Heart left ventricle (tissue), 16 donors: ENCODE measurements around the gene RTL9. TPM values are rescaled to one million over a fixed set of nuclear protein-coding genes. Genes with fewer than 3 reads are reported as not detected.
A peak's percentile ranks its signal among the peaks of the same experiment; 100 is the strongest.

Experiments
- ATAC-seq, 4 donors: fragments of 200-7000 bp; cut with Tn5 transposase; one replicate each; pipeline ENCODE4 v1.9.1; 2020 to 2022; ENCODE audit warnings: moderate library complexity in 4 of 4, mild to moderate bottlenecking in 3 of 4, moderate number of reproducible peaks in 1 of 4
- DNase-seq, 5 donors: peaks; one replicate each; pipeline ENCODE4 v3.0.0-alpha.2; 2020
- H3K27ac ChIP-seq, 12 donors: fragments of 200-600 bp; sonication (generic) in 4 of 12; one replicate each; pipeline versions ENCODE4 v1.5.0 to v1.8.0; 2016 to 2022; ENCODE audit warnings: mild to moderate bottlenecking in 2 of 12
- H3K27me3 ChIP-seq, 9 donors: fragments of 200-600 bp; sonication (generic) in 2 of 9; one replicate each; pipeline versions ENCODE4 v1.5.1 to v1.8.0; 2016 to 2022; ENCODE audit warnings: mild to moderate bottlenecking in 3 of 9
- H3K36me3 ChIP-seq, 9 donors: fragments of 200-600 bp; sonication (generic) in 2 of 9; one replicate each; pipeline versions ENCODE4 v1.5.0 to v1.8.0; 2018 to 2022; ENCODE audit warnings: mild to moderate bottlenecking in 2 of 9
- H3K4me1 ChIP-seq, 12 donors: fragments of 200-600 bp; sonication (generic) in 4 of 12; one replicate each; pipeline versions ENCODE4 v1.5.0 to v1.8.0; 2016 to 2022; ENCODE audit warnings: mild to moderate bottlenecking in 3 of 12
- H3K4me3 ChIP-seq, 12 donors: fragments of 200-600 bp; sonication (generic) in 4 of 12; one replicate each; pipeline versions ENCODE4 v1.5.0 to v1.8.0; 2017 to 2022; ENCODE audit warnings: mild to moderate bottlenecking in 9 of 12, moderate library complexity in 4 of 12
- H3K9me3 ChIP-seq, 12 donors: fragments of 200-600 bp; sonication (generic) in 4 of 12; one replicate each; pipeline versions ENCODE4 v1.5.0 to v1.8.0; 2016 to 2022; ENCODE audit warnings: mild to moderate bottlenecking in 1 of 12
- POLR2A ChIP-seq, 2 donors: fragments of 450-650 bp; IDR thresholded peaks; one replicate each; pipeline ENCODE4 v1.6.1; 2017; ENCODE audit warnings: antibody characterized with exemption in 2 of 2, mild to moderate bottlenecking in 2 of 2, moderate library complexity in 2 of 2
- WGBS, 4 donors: extraction: QIAGEN DNeasy Blood & Tissue Kit in 2 of 4; methylation state at CpG; one replicate each; pipeline versions ENCODE4 v1.1.5 to v1.1.7; 2013 to 2018; 5-methylcytosine and 5-hydroxymethylcytosine counted together
- intact Hi-C, 10 donors: fragments of 100-400 bp; cut with DNase I; formaldehyde crosslinking; loops; one replicate each; pipeline versions ENCODE4 v1.11.1 to v1.14.2; 2022
- polyA plus RNA-seq, 2 donors: library from polyadenylated mRNA; stranded (reverse); fragments of 200-250 nt; gene quantifications; one replicate each; pipeline ENCODE4 v1.2.3, GENCODE V29; 2013
- total RNA-seq, 9 donors: library from RNA; depleted of rRNA in 2 of 9; stranded (reverse); fragments of >200 nt in 2 of 9; fragmentation: NEBNext Ultra II Directional in 3 of 9; extraction: Animal tissue kit (Norgen Biotek cat#: 25700) in 3 of 9; gene quantifications; one replicate each; pipeline versions ENCODE4 v1.1.0 to v1.2.4, GENCODE V29; 2016 to 2023
- TF ChIP-seq, protein P1 (sequence below), 12 donors: fragments of 200-600 bp; sonication (generic) in 4 of 12; IDR thresholded peaks; one replicate each; pipeline versions ENCODE4 v1.5.0 to v1.8.0; 2018 to 2022; ENCODE audit warnings: antibody characterized with exemption in 12 of 12, mild to moderate bottlenecking in 5 of 12
- donor health status: ischemic (EF 13 %, LVEDD 7.1; RV severe dilation, severe dysfunction).
- donor health status: healthy with polysubstance abuse.
- donor health status: DM: no; HTN: yes; CAD: no.
- donor health status: DM: no; HTN: no; CAD: no.
- donor health status: ischemic (EF 25% LVEDD 6.9; RV normal size, moderate dysfunction).
- donor health status: ischemic (EF 25% LVEDD 5.7; RV mildly dilated, moderate dysfunction).
- donor health status: healthy.
- donor health status: DM: yes; HTN: yes; CAD: no.
- donor health status: ischemic (EF 35%, LVEDD 5.7; RV mildly dilated, moderate dysfunction).
- donor health status: nonischemic (EF 11% LVEDD 7.7; RV severe dilation, severe dysfunction).
- donor health status: DM: yes; HTN: yes; CAD: no.
- donor health status: PGD.
- donor health status: ischemic (EF 29% LVEDD 5.4; RV normal size, mild dysfunction).
- donor health status: nonischemic (EF 23%, LVEDD 6.1; RV moderate dilation, normal function).

Gene RTL9
- total and polyA plus RNA-seq, 11 donors = 0.15 to 2.0 (median 0.65) TPM

GRCh38 chrX:110338935-110339334, 19.7 kb upstream of the RTL9 start:
- ATAC-seq (no peak), DNase-seq (no peak)
- Histone ChIP-seq H3K27me3 (peaks cover 0 to 4% (median 0%) of the 10 kb centered on the region in 9 donors), H3K4me1 (peaks cover 0 to 5% (median 0%) of the 10 kb centered on the region in 12 donors), H3K9me3 (peaks cover 0 to 1% (median 0%) of the 10 kb centered on the region in 12 donors), H3K4me3 (no peak overlapping the region), H3K27ac (no peak overlapping the region), H3K36me3 (no peaks in the 10 kb centered on the region)
- intact Hi-C loops = loop anchor here in 1 of 10 donors (10.0 kb wide), 1 partner anchor 164 kb away; no protein-coding TSS in a partner anchor
- TF ChIP-seq, protein P1, sequence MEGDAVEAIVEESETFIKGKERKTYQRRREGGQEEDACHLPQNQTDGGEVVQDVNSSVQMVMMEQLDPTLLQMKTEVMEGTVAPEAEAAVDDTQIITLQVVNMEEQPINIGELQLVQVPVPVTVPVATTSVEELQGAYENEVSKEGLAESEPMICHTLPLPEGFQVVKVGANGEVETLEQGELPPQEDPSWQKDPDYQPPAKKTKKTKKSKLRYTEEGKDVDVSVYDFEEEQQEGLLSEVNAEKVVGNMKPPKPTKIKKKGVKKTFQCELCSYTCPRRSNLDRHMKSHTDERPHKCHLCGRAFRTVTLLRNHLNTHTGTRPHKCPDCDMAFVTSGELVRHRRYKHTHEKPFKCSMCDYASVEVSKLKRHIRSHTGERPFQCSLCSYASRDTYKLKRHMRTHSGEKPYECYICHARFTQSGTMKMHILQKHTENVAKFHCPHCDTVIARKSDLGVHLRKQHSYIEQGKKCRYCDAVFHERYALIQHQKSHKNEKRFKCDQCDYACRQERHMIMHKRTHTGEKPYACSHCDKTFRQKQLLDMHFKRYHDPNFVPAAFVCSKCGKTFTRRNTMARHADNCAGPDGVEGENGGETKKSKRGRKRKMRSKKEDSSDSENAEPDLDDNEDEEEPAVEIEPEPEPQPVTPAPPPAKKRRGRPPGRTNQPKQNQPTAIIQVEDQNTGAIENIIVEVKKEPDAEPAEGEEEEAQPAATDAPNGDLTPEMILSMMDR (IDR thresholded peaks at IDR 0.05) = no peak
- 56 to 75% (median 73%) methylated on average over 4 of the region's 4 CpGs for WGBS, 4 donors

DNA sequence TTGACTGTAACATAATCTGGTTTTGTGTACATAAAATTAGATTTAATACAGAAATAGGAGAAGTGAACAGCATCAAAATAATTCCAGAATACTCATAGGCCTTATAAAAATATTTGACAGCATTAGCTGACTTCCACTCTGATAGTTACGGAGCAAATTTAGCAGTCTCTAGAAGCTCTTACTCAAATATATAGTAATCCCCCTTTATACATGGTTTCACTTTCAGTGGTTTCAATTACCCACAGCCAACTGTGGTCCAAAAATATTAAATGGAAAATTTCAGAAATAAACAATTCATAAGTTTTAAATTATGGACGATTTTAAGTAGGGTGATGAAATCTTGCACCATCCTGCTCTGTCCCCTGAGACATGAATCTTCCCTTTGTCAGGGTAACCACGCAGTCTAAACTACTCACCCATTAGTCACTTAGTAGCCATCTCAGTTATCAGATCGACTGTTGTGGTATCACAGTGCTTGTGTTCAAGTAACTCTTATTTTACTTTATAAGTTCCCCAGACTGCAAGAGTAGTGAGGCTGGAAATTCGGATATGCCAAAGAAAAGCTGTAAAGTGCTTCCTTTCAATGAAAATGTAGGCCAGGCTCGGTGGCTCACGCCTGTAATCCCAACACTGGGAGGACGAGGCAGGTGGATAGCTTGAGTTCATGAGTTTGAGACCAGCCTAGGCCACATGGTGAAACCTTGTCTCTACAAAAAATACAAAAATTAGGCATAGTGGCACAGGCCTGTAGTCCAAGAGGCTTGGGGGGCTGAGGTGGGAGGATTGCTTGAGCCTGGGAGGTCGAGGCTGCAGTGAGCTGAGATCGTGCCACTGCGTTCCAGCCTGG, 17.2 kb upstream of the RTL9 start:
- no peak for TF ChIP-seq POLR2A (IDR thresholded peaks at IDR 0.05)
- WGBS, 4 donors = 71 to 89% (median 80%) methylated on average over 11 of the region's 11 CpGs
- no peak for ATAC-seq
- Histone ChIP-seq H3K27me3 (no peaks in the 10 kb centered on the region), H3K27ac (no peak overlapping the region), H3K36me3 (no peaks in the 10 kb centered on the region), H3K9me3 (peaks cover 0 to 4% (median 0%) of the 10 kb centered on the region in 12 donors), H3K4me3 (no peak overlapping the region), H3K4me1 (peaks cover 0 to 5% (median 0%) of the 10 kb centered on the region in 12 donors)
- intact Hi-C loops = no loop called here
- no peak for DNase-seq

DNA sequence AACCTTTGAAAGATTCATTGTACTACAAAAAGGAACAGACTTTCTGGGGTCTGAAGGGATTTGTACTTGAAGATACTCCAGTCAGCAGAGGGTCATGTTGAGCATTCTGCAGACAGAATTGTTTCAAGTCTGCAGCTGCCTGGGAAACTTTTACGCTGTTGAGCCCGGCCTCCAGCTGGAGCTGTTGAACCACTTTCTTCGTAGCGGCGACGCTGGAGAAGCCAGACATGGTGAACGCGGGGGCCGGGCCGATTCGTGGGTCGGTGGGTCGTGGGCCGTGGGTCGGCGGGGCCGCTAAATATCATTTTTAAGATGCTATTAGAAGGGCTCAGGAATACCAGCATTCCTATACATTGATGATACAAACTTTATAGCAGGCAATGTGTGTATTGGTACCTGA, 12.0 kb upstream of the RTL9 start:
- intact Hi-C loops = no loop called here
- Histone ChIP-seq H3K9me3 (peaks cover 0 to 4% (median 0%) of the 10 kb centered on the region in 12 donors), H3K36me3 (no peaks in the 10 kb centered on the region), H3K4me3 (no peak overlapping the region), H3K4me1 (no peaks in the 10 kb centered on the region), H3K27ac (no peak overlapping the region), H3K27me3 (peaks cover 0 to 8% (median 0%) of the 10 kb centered on the region in 9 donors)
- DNase-seq (peak in 4 of 5 donors; percentile 5 to 30 (median 22)), ATAC-seq (no peak)
- TF ChIP-seq POLR2A (IDR thresholded peaks at IDR 0.05) = no peak
- TF ChIP-seq, protein P1 (IDR thresholded peaks at IDR 0.05) = peak in 1 of 12 donors; percentile 24
- WGBS, 4 donors = 45 to 61% (median 51%) methylated on average over 17 of the region's 17 CpGs

DNA sequence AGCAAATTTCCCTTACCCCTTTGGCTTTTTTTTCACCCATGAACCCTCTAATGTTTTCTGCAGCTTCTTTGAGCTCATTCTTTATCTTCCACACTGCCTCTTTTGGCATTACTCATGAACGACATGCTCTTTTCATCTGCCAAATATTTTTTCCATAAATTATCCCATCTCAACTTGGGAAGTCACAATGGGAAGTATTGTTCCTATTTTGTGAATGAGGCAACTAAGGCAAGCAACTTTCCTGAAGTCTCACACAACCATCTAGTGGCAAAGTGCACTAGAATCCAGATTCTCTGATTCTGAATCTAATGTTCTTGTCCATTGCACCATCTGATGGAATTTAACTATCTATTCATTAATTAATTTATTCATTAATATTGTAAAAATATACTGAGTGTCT, 625 bp downstream of the RTL9 start:
- TF ChIP-seq POLR2A (IDR thresholded peaks at IDR 0.05) = no peak
- TF ChIP-seq, protein P1 (IDR thresholded peaks at IDR 0.05) = no peak
- 18 to 59% (median 32%) methylated on average over 1 of the region's 1 CpG for WGBS, 4 donors
- ATAC-seq = no peak
- Histone ChIP-seq H3K9me3 (no peaks in the 10 kb centered on the region), H3K4me1 (no peaks in the 10 kb centered on the region), H3K36me3 (no peaks in the 10 kb centered on the region), H3K27ac (no peak overlapping the region), H3K4me3 (no peak overlapping the region), H3K27me3 (peaks cover 0 to 25% (median 0%) of the 10 kb centered on the region in 9 donors)
- DNase-seq = no peak
- intact Hi-C loops = loop anchor here in 1 of 10 donors (10.0 kb wide), 1 partner anchor 46 kb away; no protein-coding TSS in a partner anchor
